Measurements from ENCODE around the gene GREB1.

GREB1 gene

GRCh38 chr2:11592671-11593574, 59.1 kb downstream of the GREB1 start:
- in situ Hi-C loops (cut with HindIII; ENCODE audit: low sequenced_read_pairs): no loop called here

GRCh38 chr2:11596801-11597200, 63.0 kb downstream of the GREB1 start:
- in situ Hi-C loops (cut with HindIII; ENCODE audit: low sequenced_read_pairs): no loop called here

GRCh38 chr2:11597538-11598225, 63.8 kb downstream of the GREB1 start:
- in situ Hi-C loops (cut with HindIII; ENCODE audit: low sequenced_read_pairs): no loop called here

- in situ Hi-C loops (cut with HindIII; ENCODE audit: low sequenced_read_pairs): no loop called here
Measured at GRCh38 chr2:11598228-11598731, 64.4 kb downstream of the GREB1 start.

GRCh38 chr2:11602563-11603204, 68.8 kb downstream of the GREB1 start:
- in situ Hi-C loops (cut with HindIII; ENCODE audit: low sequenced_read_pairs): no loop called here

GRCh38 chr2:11610624-11611242, 76.9 kb downstream of the GREB1 start:
- in situ Hi-C loops (cut with HindIII; ENCODE audit: low sequenced_read_pairs): no loop called here

- in situ Hi-C loops (cut with HindIII; ENCODE audit: low sequenced_read_pairs): no loop called here
Measured at GRCh38 chr2:11611251-11611650, 77.4 kb downstream of the GREB1 start.

GRCh38 chr2:11612553-11613215, 78.8 kb downstream of the GREB1 start:
- in situ Hi-C loops (cut with HindIII; ENCODE audit: low sequenced_read_pairs): no loop called here

GRCh38 chr2:11613297-11613696, 79.5 kb downstream of the GREB1 start:
- in situ Hi-C loops (cut with HindIII; ENCODE audit: low sequenced_read_pairs): no loop called here

- in situ Hi-C loops (cut with HindIII; ENCODE audit: low sequenced_read_pairs): no loop called here
Measured at GRCh38 chr2:11615209-11615608, 81.4 kb downstream of the GREB1 start.

- in situ Hi-C loops (cut with HindIII; ENCODE audit: low sequenced_read_pairs): no loop called here
Measured at GRCh38 chr2:11616097-11616687, 82.3 kb downstream of the GREB1 start.

GRCh38 chr2:11616851-11617415, 83.1 kb downstream of the GREB1 start:
- in situ Hi-C loops (cut with HindIII; ENCODE audit: low sequenced_read_pairs): no loop called here

GRCh38 chr2:11617527-11617926, 83.7 kb downstream of the GREB1 start:
- in situ Hi-C loops (cut with HindIII; ENCODE audit: low sequenced_read_pairs): no loop called here

GRCh38 chr2:11617984-11618707, 84.3 kb downstream of the GREB1 start:
- in situ Hi-C loops (cut with HindIII; ENCODE audit: low sequenced_read_pairs): no loop called here

GRCh38 chr2:11618708-11619062, 84.8 kb downstream of the GREB1 start:
- in situ Hi-C loops (cut with HindIII; ENCODE audit: low sequenced_read_pairs): no loop called here

GRCh38 chr2:11621410-11621809, 87.6 kb downstream of the GREB1 start:
- in situ Hi-C loops (cut with HindIII; ENCODE audit: low sequenced_read_pairs): no loop called here

GRCh38 chr2:11622611-11623010, 88.8 kb downstream of the GREB1 start:
- in situ Hi-C loops (cut with HindIII; ENCODE audit: low sequenced_read_pairs): no loop called here

- in situ Hi-C loops (cut with HindIII; ENCODE audit: low sequenced_read_pairs): no loop called here
Measured at GRCh38 chr2:11624893-11625292, 91.0 kb downstream of the GREB1 start.

- in situ Hi-C loops (cut with HindIII; ENCODE audit: low sequenced_read_pairs): no loop called here
Measured at GRCh38 chr2:11625671-11626070, 91.8 kb downstream of the GREB1 start.
